Mucosa of rectum (tissue), 2 donors: ENCODE data around the gene CUBN.

Experiments
- H3K27ac ChIP-seq, 2 donors: one replicate each; pipeline ENCODE4 v1.7.0; 2013; ENCODE audit warnings: inconsistent platforms in 2 of 2, low read depth in 2 of 2, low read length in 2 of 2
- H3K27me3 ChIP-seq, 2 donors: one replicate each; pipeline ENCODE4 v1.7.0; 2013; ENCODE audit warnings: low read length in 2 of 2; ENCODE audit not compliant: control insufficient read depth in 2 of 2, insufficient read depth in 2 of 2
- H3K36me3 ChIP-seq, 2 donors: one replicate each; pipeline ENCODE4 v1.7.0; 2013; ENCODE audit warnings: low read length in 2 of 2; ENCODE audit not compliant: control insufficient read depth in 2 of 2, insufficient read depth in 2 of 2
- H3K4me1 ChIP-seq, 2 donors: one replicate each; pipeline ENCODE4 v1.7.0; 2013; ENCODE audit warnings: low read length in 2 of 2, mild to moderate bottlenecking in 1 of 2; ENCODE audit not compliant: control insufficient read depth in 2 of 2, insufficient read depth in 2 of 2
- H3K4me3 ChIP-seq, 2 donors: one replicate each; pipeline ENCODE4 v1.7.0; 2013; ENCODE audit warnings: low read length in 2 of 2
- H3K9ac ChIP-seq, 2 donors: one replicate each; pipeline ENCODE4 v1.7.0; 2013; ENCODE audit warnings: low read length in 2 of 2, low read depth in 1 of 2, mild to moderate bottlenecking in 1 of 2
- H3K9me3 ChIP-seq, 2 donors: one replicate each; pipeline ENCODE4 v1.7.0; 2013; ENCODE audit warnings: low read length in 2 of 2; ENCODE audit not compliant: control insufficient read depth in 2 of 2
- donor health status: healthy.
- donor health status: Normal muscosa, but diverticular disease.

Gene CUBN

GRCh38 chr10:17129741-17130140 is at the start of gene CUBN:
Gene CUBN (minus strand): TSS chr10:17129811. CDS start chr10:17129765, 46 bp downstream.
- Histone ChIP-seq H3K4me1 (no peaks in the 10 kb centered on the region), H3K9ac (no peak within 1 kb of the TSS), H3K4me3 (no peak within 1 kb of the TSS), H3K9me3 (no peaks in the 10 kb centered on the region), H3K27ac (no peak within 1 kb of the TSS), H3K27me3 (no peaks in the 10 kb centered on the region), H3K36me3 (no peaks in the 10 kb centered on the region)

DNA sequence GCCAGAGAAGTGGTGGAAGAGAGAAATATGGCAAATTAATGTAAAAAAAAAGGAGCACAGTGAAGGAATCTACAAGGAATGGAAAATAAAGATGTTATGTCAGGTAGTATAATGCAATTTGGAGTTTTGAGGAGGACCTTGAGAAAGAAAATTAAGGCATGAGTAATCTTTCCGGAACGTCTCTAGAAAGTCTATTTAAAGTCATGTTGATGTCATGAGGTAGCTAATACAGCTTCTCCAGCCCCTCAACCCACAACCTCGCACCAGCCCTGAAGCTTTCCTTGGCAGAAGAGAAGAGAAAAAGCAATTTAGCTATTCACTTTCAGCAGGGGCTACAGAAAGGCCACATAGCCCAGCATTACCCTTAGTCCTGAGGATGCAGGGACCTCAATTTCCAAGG is 49.4 kb upstream of the CUBN start:
- Histone ChIP-seq H3K9ac (no peak overlapping the region), H3K27ac (no peak overlapping the region), H3K27me3 (no peaks in the 10 kb centered on the region), H3K36me3 (no peaks in the 10 kb centered on the region), H3K4me1 (no peaks in the 10 kb centered on the region), H3K9me3 (no peaks in the 10 kb centered on the region), H3K4me3 (no peak overlapping the region)

- Histone ChIP-seq H3K27me3 (no peaks in the 10 kb centered on the region), H3K27ac (no peak overlapping the region), H3K4me3 (no peak overlapping the region), H3K36me3 (no peaks in the 10 kb centered on the region), H3K9ac (no peak overlapping the region), H3K9me3 (no peaks in the 10 kb centered on the region), H3K4me1 (no peaks in the 10 kb centered on the region)
Measured at GRCh38 chr10:17178006-17178405, 48.4 kb upstream of the CUBN start.

DNA sequence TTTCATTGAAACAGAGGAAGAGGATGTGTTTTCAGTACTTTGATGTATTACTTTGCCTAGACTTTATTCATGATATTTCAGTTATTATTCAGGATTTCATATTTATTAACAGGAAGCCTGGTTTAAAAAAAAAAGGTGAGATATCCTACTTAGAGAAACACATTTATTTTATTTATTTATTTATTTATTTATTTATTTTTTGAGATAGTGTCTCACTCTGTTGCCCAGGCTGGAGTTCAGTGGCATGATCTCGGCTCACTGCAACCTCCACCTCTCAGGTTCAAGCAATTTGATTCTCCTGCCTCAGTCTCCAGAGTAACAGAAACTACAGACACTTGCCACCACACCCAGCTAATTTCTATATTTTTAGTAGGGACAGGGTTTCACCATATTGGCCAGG is 47.4 kb upstream of the CUBN start:
- H3K9me3 ChIP-seq: no peaks in the 10 kb centered on the region
- H3K27ac ChIP-seq: no peak overlapping the region
- no peak overlapping the region for H3K4me3 ChIP-seq
- no peaks in the 10 kb centered on the region for H3K36me3 ChIP-seq
- H3K4me1 ChIP-seq: no peaks in the 10 kb centered on the region
- no peak overlapping the region for H3K9ac ChIP-seq
- H3K27me3 ChIP-seq: no peaks in the 10 kb centered on the region

DNA sequence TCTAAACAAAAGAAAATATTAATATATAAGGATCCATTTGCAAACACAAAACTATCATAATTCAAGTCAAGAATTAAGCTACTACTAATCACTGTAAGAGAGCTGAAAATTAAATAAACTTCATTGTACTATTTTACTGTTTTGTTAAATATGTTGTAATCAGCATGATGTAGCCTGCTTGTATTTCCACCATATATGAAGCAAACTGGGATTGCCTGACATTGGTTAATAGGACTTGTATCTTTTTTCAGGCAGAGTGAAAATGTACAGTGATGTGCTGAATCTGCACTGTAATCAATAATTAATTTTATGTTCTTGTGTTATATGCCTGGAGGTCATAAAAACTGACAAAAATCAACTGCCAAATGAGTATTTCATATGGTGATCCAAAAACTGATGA is 46.5 kb upstream of the CUBN start:
- H3K27ac ChIP-seq: no peak overlapping the region

DNA sequence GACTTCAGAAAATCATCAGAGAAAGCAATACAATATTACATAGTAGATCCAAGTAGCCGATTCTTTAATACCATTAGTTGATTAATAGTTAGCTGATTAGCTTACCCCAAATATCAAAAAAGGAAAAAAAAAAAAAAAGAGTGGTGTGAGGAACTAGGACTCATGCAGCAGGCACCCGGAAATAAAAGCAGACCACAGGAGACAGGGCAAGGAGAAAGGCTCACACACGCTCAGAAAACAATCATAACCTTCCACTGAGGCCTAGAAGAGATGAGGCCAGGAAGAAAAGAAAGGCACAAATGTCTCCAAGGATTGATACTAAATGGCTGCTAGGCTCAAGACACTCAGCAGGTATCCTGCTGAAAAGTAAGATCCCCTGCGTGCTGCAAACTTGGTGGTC is 45.9 kb upstream of the CUBN start:
- Histone ChIP-seq H3K36me3 (no peaks in the 10 kb centered on the region), H3K9ac (no peak overlapping the region), H3K4me3 (no peak overlapping the region), H3K27ac (no peak overlapping the region), H3K27me3 (no peaks in the 10 kb centered on the region), H3K4me1 (no peaks in the 10 kb centered on the region), H3K9me3 (no peaks in the 10 kb centered on the region)

More for the DNA sequence above, 46.5 kb upstream of the CUBN start:
- Histone ChIP-seq H3K27me3 (no peaks in the 10 kb centered on the region), H3K4me3 (no peak overlapping the region), H3K9me3 (no peaks in the 10 kb centered on the region), H3K9ac (no peak overlapping the region), H3K4me1 (no peaks in the 10 kb centered on the region), H3K36me3 (no peaks in the 10 kb centered on the region)

DNA sequence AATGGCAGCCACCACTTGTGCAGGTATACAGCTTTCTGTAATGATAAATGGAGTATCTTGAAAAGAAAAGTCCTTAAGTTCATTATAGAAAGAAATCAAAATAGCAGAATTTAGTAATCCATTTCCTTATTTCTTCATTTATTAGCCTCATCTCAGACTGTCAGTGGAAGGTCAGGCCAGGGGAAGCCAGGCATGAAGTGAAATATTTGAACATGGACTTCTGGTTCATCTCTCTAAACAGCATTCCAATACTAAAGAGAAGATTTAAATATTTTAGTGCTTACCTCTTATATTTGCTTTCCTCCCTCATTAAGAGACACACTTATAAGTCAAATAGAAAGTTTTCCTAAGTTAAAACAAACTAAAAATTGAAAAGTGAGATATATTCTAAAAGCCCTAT is 45.0 kb upstream of the CUBN start:
- Histone ChIP-seq H3K9ac (no peak overlapping the region), H3K4me3 (no peak overlapping the region), H3K27me3 (no peaks in the 10 kb centered on the region), H3K36me3 (no peaks in the 10 kb centered on the region), H3K4me1 (no peaks in the 10 kb centered on the region), H3K27ac (no peak overlapping the region), H3K9me3 (no peaks in the 10 kb centered on the region)

DNA sequence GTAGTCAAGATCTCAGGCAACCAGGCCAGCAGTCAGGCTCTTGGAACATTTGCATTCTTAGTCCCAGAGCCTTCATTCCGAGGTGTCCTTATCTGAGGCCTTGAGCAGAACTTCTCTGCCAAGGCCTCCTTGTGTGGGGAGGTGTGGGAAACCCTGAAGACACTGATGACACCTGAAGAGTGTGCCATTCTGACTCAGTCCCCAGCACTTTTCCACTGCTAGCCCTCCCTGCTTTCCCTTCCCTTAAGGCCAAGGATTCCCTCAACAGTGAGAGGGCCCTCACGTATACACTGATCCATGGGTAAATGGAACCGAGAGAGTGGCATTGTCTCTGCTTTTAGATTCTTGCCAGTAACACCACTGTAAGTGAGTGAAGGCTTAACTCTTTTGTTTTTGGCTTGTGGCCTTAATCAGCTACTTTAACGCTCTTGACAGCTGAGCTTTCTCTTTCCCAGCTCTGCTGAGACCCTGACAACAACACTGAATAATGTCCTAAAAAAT is 41.6 kb upstream of the CUBN start:
- Histone ChIP-seq H3K4me3 (no peak overlapping the region), H3K9me3 (no peaks in the 10 kb centered on the region), H3K4me1 (no peaks in the 10 kb centered on the region), H3K9ac (no peak overlapping the region), H3K27ac (no peak overlapping the region), H3K36me3 (no peaks in the 10 kb centered on the region), H3K27me3 (no peaks in the 10 kb centered on the region)

DNA sequence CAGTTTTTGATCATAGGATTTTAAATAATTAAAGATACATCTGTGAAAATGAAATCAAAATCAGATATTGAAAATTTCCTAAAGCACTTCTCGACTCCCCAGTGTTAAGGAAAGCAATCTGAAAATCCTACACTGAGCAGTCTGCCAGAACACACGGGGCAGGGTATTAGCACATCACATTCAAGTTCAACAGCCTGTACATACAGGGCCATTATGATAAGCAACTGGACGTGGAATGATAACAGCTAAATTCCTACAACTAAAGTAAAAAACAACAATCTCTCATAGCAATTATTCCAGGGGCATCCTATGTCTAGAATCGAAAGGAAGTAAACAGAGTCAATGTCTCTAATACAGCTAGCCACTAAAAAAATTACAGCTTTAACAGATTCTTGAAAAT is 40.2 kb upstream of the CUBN start:
- H3K4me1 ChIP-seq: no peaks in the 10 kb centered on the region
- no peak overlapping the region for H3K9ac ChIP-seq
- no peak overlapping the region for H3K27ac ChIP-seq
- H3K36me3 ChIP-seq: no peaks in the 10 kb centered on the region
- H3K27me3 ChIP-seq: no peaks in the 10 kb centered on the region
- no peak overlapping the region for H3K4me3 ChIP-seq
- H3K9me3 ChIP-seq: no peaks in the 10 kb centered on the region

DNA sequence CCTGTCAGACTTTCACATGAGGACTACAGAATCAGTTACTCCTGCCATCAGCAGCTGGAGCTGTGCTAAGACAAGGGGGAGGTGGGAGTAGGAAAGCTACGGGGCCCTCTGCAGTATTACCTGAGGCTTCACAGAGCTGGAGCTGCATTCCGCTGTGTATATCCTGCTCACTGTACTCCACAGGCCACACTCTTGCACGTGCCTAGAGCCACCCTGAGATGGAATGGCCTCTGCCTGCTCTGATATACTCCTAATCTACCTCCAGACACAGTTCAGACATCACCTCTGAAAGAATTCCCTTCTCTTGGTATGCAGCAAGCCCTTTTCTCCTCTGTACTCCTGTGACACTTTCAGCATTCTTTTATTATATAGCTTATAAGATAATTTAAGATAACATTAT is 37.1 kb upstream of the CUBN start:
- Histone ChIP-seq H3K4me3 (no peak overlapping the region), H3K9me3 (no peaks in the 10 kb centered on the region), H3K9ac (no peak overlapping the region), H3K27me3 (no peaks in the 10 kb centered on the region), H3K36me3 (no peaks in the 10 kb centered on the region), H3K27ac (no peak overlapping the region), H3K4me1 (no peaks in the 10 kb centered on the region)

- no peak overlapping the region for H3K4me3 ChIP-seq
- no peaks in the 10 kb centered on the region for H3K9me3 ChIP-seq
- H3K27me3 ChIP-seq: no peaks in the 10 kb centered on the region
- H3K9ac ChIP-seq: no peak overlapping the region
- no peak overlapping the region for H3K27ac ChIP-seq
- H3K36me3 ChIP-seq: no peaks in the 10 kb centered on the region
- H3K4me1 ChIP-seq: no peaks in the 10 kb centered on the region
Measured at GRCh38 chr10:17162828-17163227, 33.2 kb upstream of the CUBN start.
